ENCODE measurements around the gene TBC1D16. TPM values are rescaled to one million over a fixed set of nuclear protein-coding genes. Genes with fewer than 3 reads are reported as not detected.
A peak's percentile ranks its signal among the peaks of the same experiment; 100 is the strongest.

Gene TBC1D16
- total RNA-seq, 1 donor: 68.8 TPM

DNA sequence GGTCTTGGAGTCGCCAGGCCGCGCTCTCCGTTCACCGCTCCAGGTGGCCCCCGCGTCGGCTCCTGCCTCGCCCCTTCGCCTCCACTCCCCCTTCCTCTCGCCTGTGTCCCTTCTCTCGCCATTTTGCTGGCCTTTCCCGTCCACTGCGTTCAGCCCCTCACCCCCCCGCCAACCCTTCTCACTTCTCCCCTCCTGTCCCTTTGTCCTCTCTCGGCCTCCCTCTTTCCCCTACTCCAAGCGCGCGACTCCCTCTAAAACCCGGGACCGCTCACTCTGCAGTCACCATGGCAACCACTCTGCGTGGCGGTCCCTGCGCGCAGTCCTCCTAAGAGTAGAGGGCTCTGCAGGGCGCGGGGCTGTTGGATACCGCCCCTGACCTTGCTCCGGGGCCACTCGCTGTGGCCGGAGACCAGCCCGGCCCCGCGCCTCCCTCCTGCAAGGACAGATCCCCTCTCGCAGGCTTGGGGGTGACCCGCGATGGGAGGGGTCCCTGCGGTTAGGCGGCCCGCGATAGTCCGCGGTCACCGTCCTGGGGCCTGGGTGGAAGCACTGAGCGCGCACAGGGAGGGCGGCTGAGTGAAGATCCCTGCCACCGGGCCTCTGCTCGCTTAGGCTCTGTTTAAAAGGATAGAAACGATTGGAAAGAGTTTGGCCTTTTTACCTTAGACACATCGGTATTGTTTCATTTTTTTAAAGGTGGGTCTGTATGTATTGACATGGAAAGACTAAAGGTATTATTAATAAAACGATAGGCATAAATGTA is 1.2 kb upstream of the TBC1D16 start:
- peaks cover 26% of the 10 kb centered on the region for H3K79me2 ChIP-seq (ENCODE audit: insufficient read depth, low read length)
- no peaks in the 10 kb centered on the region for H3K9me3 ChIP-seq (ENCODE audit: low read depth, low read length)
- H3K27ac ChIP-seq (ENCODE audit: low read depth, low read length): peak overlapping the region; percentile 91
- peaks cover 10% of the 10 kb centered on the region for H3K4me1 ChIP-seq (ENCODE audit: insufficient read depth, low read length)
- no peaks in the 10 kb centered on the region for H3K36me3 ChIP-seq (ENCODE audit: insufficient read depth, low read length)
- peaks cover 24% of the 10 kb centered on the region for H4K20me1 ChIP-seq (ENCODE audit: insufficient read depth, low read length)
- no peaks in the 10 kb centered on the region for H3K27me3 ChIP-seq (ENCODE audit: insufficient read depth, low read length)
- peak overlapping the region; percentile 93 for H3K4me2 ChIP-seq (ENCODE audit: insufficient read depth, low read length)
- peak overlapping the region; percentile 91 for H3K4me3 ChIP-seq (ENCODE audit: insufficient read depth, low read length)
- peak; percentile 89 for DNase-seq (ENCODE audit: insufficient read length, low spot score, missing footprints)
- TF ChIP-seq, protein P1, sequence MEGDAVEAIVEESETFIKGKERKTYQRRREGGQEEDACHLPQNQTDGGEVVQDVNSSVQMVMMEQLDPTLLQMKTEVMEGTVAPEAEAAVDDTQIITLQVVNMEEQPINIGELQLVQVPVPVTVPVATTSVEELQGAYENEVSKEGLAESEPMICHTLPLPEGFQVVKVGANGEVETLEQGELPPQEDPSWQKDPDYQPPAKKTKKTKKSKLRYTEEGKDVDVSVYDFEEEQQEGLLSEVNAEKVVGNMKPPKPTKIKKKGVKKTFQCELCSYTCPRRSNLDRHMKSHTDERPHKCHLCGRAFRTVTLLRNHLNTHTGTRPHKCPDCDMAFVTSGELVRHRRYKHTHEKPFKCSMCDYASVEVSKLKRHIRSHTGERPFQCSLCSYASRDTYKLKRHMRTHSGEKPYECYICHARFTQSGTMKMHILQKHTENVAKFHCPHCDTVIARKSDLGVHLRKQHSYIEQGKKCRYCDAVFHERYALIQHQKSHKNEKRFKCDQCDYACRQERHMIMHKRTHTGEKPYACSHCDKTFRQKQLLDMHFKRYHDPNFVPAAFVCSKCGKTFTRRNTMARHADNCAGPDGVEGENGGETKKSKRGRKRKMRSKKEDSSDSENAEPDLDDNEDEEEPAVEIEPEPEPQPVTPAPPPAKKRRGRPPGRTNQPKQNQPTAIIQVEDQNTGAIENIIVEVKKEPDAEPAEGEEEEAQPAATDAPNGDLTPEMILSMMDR (IDR thresholded peaks at IDR 0.05; ENCODE audit: extremely low read depth, low read depth, low read length): no peak
- H2AFZ ChIP-seq (ENCODE audit: low read length): peak overlapping the region; percentile 92

DNA sequence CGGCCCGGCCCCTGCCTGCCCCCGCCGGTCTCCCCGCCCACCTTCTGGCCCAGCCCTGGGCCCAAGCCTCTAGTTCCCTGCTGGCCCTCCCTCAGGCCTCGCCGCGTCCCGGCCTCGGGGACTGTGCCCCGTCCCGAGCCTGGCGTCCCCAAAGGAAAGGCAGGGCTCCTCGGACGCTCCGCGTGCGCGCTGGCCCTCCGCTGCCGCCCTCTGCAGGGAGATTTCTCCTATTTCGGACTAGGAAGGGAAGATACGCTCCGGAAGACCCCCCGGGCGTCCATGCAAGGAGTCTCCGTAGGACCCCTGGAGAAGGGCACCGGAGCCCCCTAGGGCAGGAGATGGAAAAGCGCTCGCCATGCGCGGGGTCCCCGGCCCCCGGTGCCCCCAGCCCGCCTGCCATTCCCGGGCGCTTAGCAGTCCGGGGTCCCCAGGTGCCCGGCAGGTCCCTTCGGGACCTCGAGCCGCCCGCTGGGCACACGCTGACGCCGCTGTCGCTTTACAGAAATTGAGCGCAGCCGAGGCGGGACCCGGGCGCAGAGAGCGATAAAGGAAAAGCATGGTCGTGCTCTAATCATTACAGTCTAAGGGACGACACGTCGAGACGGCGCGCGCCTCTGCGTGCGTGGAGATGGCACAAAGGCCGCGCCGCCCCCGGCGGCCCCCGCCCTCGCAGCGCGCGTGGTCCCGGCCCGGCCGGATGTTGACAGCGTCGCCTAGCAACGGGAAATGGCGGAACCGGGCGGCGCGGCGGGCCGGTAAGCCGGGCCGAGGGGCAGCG is 454 bp upstream of the TBC1D16 start, which contains the start of gene CCDC40:
Gene CCDC40, plus strand, starts transcription at position 706 of the 778 bp plus-strand sequence. Its CDS starts 21 bp downstream, at position 727.
- peaks cover 34% of the 10 kb centered on the region for H3K79me2 ChIP-seq (ENCODE audit: insufficient read depth, low read length)
- no peaks in the 10 kb centered on the region for H3K9me3 ChIP-seq (ENCODE audit: low read depth, low read length)
- H3K4me2 ChIP-seq (ENCODE audit: insufficient read depth, low read length): peak within 1 kb of the TSS; percentile 93
- no peaks in the 10 kb centered on the region for H3K36me3 ChIP-seq (ENCODE audit: insufficient read depth, low read length)
- peaks cover 10% of the 10 kb centered on the region for H3K4me1 ChIP-seq (ENCODE audit: insufficient read depth, low read length)
- H3K27me3 ChIP-seq (ENCODE audit: insufficient read depth, low read length): no peaks in the 10 kb centered on the region
- H3K27ac ChIP-seq (ENCODE audit: low read depth, low read length): peak within 1 kb of the TSS; percentile 91
- H4K20me1 ChIP-seq (ENCODE audit: insufficient read depth, low read length): peaks cover 32% of the 10 kb centered on the region
- H2AFZ ChIP-seq (ENCODE audit: low read length): peak within 1 kb of the TSS; percentile 92
- peak; percentile 98 for DNase-seq (ENCODE audit: insufficient read length, low spot score, missing footprints)
- peak within 1 kb of the TSS; percentile 91 for H3K4me3 ChIP-seq (ENCODE audit: insufficient read depth, low read length)
- TF ChIP-seq, protein P1 (IDR thresholded peaks at IDR 0.05; ENCODE audit: extremely low read depth, low read depth, low read length): no peak

DNA sequence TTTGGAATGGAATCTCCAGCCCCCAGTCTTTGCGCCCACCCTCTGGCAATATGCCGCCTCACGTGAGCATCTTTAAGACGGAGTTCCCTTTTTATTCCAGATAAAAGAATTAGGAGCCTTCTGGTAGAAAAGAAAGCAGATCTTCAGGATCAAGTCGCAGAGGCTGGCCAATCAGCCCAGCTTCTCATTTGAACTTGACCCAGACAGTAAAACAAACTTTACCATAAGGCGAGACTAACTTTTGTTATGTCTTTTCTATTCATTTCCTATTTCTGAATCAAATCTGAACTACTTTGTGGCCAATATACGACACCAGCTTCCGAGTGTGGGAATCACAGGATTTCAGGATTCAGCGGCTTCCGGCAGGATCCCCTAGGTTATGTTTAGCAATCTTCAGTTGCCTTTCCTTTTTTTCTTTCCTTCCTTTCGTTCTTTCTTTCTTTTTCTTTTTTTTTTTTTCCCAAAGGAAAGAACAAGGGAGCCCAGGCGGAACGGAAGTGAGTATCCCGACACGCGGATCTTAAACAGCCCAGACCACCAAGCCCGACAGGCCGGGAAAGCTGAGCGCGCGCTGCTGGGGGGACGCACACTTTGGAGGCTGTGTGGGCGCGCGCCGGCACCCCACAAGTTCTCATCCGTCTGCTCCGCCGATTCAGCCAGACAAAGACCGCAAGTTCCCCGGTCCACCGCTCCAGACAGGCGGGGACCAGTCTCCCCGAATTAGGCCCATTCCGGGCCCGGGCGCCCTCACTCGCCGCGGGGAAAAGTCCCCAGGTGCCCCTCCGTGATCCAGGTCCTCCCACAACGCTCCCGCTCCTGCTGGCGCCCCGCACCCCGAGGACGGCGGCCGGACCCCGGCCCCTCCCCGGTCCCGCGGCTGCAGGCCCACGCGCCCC is 633 bp downstream of the TBC1D16 start:
- TF ChIP-seq, protein P1 (IDR thresholded peaks at IDR 0.05; ENCODE audit: extremely low read depth, low read depth, low read length): no peak
- DNase-seq (ENCODE audit: insufficient read length, low spot score, missing footprints): peak; percentile 91
- Histone ChIP-seq H4K20me1 (ENCODE audit: insufficient read depth, low read length) (peaks cover 42% of the 10 kb centered on the region), H3K4me3 (ENCODE audit: insufficient read depth, low read length) (peak overlapping the region; percentile 91), H2AFZ (ENCODE audit: low read length) (peak overlapping the region; percentile 5), H3K9me3 (ENCODE audit: low read depth, low read length) (no peaks in the 10 kb centered on the region), H3K4me2 (ENCODE audit: insufficient read depth, low read length) (peak overlapping the region; percentile 80), H3K79me2 (ENCODE audit: insufficient read depth, low read length) (peaks cover 45% of the 10 kb centered on the region), H3K27me3 (ENCODE audit: insufficient read depth, low read length) (no peaks in the 10 kb centered on the region), H3K27ac (ENCODE audit: low read depth, low read length) (peak overlapping the region; percentile 13), H3K36me3 (ENCODE audit: insufficient read depth, low read length) (no peaks in the 10 kb centered on the region), H3K4me1 (ENCODE audit: insufficient read depth, low read length) (peaks cover 11% of the 10 kb centered on the region)
